ENCODE results near the gene TTC33. TPM values are rescaled to one million over a fixed set of nuclear protein-coding genes. Genes with fewer than 3 reads are reported as not detected.

TTC33 gene
- total RNA-seq, 4 donors from 2014 or later = 6.4 to 67.3 (median 17.4) TPM

DNA sequence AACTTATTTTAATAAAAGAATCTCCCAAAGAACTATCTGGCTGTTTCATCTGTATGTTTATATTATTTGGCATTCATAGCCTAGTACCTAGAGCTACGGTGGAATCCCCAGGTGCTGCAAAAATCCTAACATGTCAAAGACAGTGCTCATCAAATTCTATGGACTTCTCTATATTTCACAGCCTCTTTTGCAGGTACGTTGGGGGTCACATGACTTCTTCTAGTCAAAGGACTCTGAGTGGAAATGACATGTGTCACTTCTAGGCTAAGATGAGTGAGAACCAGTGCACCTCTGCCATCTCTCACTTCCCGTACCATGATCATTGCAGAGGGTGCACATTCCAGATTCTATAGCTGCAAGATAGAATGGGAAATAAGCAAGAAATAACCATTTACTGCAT, 148.6 kb downstream of the TTC33 start:
- in situ Hi-C loops (cut with MboI; ENCODE audit: low pct_ligation_motif_present in 1 of 4, low pct_unique_long_range_greater_than_20kb in 1 of 4, low sequenced_read_pairs in 3 of 4) = no loop called here
- WGBS, 2 donors (ENCODE audit: low coverage in 1 of 2) = 82 to 94% methylated on average over 2 to 3 of the region's 3 CpGs

DNA sequence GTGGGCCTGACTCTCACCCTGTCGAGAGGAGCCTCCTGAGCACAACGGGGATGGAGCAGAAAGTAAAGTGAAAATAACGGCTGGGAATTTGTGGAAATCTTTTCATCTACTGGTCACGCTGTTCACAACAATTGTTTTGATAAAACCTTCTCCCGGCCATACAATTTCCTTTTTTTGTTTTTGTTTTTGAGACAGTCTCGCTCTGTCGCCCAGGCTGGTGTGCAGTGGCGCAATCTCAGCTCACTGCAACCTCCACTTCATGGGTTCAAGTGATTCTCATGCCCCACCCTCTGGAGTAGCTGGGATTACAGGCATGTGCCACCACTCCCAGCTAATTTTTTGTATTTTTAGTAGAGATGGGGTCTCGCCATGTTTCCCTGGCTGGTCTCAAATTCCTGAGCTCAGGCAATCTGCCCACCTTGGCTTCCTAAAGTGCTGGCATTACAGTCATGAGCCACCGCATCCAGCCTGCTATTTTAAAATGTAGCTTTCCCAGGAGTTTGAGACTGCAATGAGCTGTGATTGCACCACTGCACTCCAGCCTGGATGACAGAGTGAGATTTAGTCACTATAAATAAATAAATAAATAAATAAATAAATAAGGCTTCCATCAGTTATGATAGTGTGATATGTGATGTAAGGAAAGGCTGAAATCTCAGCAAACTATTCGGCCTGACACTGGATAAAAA, 149.5 kb downstream of the TTC33 start:
- Histone ChIP-seq H3K9me3 (no peaks in the 10 kb centered on the region), H3K4me1 (peaks cover 0 to 7% (median 0%) of the 10 kb centered on the region in 4 donors), H3K4me3 (no peak overlapping the region), H3K36me3 (no peaks in the 10 kb centered on the region), H3K27me3 (no peaks in the 10 kb centered on the region), H3K27ac (peak overlapping the region in 1 of 4 donors; percentile 28)
- WGBS, 2 donors (ENCODE audit: low coverage in 1 of 2) = 64 to 80% methylated on average over 10 to 11 of the region's 11 CpGs
- in situ Hi-C loops (cut with MboI; ENCODE audit: low pct_ligation_motif_present in 1 of 4, low pct_unique_long_range_greater_than_20kb in 1 of 4, low sequenced_read_pairs in 3 of 4) = no loop called here
- intact Hi-C loops (cut with DNase I; ENCODE audit: low total_unique reads) = no loop called here
- no peak for TF ChIP-seq EP300 (IDR thresholded peaks at IDR 0.05; ENCODE audit: low read depth)
- TF ChIP-seq POLR2AphosphoS5 (IDR thresholded peaks at IDR 0.05) = no peak
- no peak for DNase-seq

More for the DNA sequence above, 148.6 kb downstream of the TTC33 start:
- H3K9me3 ChIP-seq = no peaks in the 10 kb centered on the region
- H3K27ac ChIP-seq = no peak overlapping the region
- H3K4me3 ChIP-seq = no peak overlapping the region
- intact Hi-C loops (cut with DNase I; ENCODE audit: low total_unique reads) = no loop called here
- DNase-seq = no peak
- TF ChIP-seq EP300 (IDR thresholded peaks at IDR 0.05; ENCODE audit: low read depth) (no peak), POLR2A (IDR thresholded peaks at IDR 0.05) (no peak), POLR2AphosphoS5 (IDR thresholded peaks at IDR 0.05) (no peak)
- TF ChIP-seq, protein P1, sequence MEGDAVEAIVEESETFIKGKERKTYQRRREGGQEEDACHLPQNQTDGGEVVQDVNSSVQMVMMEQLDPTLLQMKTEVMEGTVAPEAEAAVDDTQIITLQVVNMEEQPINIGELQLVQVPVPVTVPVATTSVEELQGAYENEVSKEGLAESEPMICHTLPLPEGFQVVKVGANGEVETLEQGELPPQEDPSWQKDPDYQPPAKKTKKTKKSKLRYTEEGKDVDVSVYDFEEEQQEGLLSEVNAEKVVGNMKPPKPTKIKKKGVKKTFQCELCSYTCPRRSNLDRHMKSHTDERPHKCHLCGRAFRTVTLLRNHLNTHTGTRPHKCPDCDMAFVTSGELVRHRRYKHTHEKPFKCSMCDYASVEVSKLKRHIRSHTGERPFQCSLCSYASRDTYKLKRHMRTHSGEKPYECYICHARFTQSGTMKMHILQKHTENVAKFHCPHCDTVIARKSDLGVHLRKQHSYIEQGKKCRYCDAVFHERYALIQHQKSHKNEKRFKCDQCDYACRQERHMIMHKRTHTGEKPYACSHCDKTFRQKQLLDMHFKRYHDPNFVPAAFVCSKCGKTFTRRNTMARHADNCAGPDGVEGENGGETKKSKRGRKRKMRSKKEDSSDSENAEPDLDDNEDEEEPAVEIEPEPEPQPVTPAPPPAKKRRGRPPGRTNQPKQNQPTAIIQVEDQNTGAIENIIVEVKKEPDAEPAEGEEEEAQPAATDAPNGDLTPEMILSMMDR (IDR thresholded peaks at IDR 0.05) = no peak
- peaks cover 0 to 3% (median 0%) of the 10 kb centered on the region in 4 donors for H3K4me1 ChIP-seq
- H3K36me3 ChIP-seq = no peaks in the 10 kb centered on the region
- H3K27me3 ChIP-seq = no peaks in the 10 kb centered on the region

DNA sequence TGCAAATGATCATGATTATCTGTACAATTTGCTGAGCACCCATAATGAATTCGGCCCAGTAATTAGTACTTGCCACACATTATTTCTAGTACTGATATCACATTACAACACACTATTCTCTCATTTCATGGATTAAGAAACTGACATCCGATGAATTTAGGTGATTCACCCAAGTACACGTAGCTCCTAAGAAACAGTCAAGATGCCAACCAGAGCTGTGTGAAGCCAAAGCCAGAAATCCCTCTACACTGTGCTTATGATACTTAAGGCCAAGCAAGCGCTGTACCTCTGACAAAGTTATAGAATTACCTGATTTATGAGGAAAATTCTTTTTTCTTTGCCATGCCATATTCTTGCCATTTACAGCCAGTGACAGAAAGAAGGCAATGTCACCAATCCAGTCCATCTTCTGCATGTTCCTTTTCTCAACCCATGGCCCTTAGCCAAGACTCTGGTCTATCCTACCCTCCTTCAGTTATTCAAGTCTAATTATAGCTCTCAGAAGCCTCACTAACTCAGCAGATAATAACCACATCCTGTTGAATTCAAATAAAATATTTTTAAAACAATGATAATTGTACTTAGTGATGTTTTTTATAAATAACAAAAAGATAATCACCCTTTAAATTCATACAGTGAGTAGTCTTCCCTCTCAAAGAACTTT, 150.3 kb downstream of the TTC33 start:
- TF ChIP-seq, protein P1 (IDR thresholded peaks at IDR 0.05) = no peak
- TF ChIP-seq POLR2AphosphoS5 (IDR thresholded peaks at IDR 0.05) (no peak), EP300 (IDR thresholded peaks at IDR 0.05; ENCODE audit: low read depth) (no peak), POLR2A (IDR thresholded peaks at IDR 0.05) (no peak)
- Histone ChIP-seq H3K27ac (peak overlapping the region in 1 of 4 donors; percentile 28), H3K9me3 (no peaks in the 10 kb centered on the region), H3K4me1 (peaks cover 0 to 7% (median 0%) of the 10 kb centered on the region in 4 donors), H3K36me3 (no peaks in the 10 kb centered on the region), H3K4me3 (no peak overlapping the region), H3K27me3 (no peaks in the 10 kb centered on the region)
- WGBS, 2 donors (ENCODE audit: low coverage in 1 of 2) = 92 to 95% methylated on average over 2 to 4 of the region's 4 CpGs
- in situ Hi-C loops (cut with MboI; ENCODE audit: low pct_ligation_motif_present in 1 of 4, low pct_unique_long_range_greater_than_20kb in 1 of 4, low sequenced_read_pairs in 3 of 4) (no loop called here), intact Hi-C loops (cut with DNase I; ENCODE audit: low total_unique reads) (no loop called here)
- no peak for DNase-seq

DNA sequence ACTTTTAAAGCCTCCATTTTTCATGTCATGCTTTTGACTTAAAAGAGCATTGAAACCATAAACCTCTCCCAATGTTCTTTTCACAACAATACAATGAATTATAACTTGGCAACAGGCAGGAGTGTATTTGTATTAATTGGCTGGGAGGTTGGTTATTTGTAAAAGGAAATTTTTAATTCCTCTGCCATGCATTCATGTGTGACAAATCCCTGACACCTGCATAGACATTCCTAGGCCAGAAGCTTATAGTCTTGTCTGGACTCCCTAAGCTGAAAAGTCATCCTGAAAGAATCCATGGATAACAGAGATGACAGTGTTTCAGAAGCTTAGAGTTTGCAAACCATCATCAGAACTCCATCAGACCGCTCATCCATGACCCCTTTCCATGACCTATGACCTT, 152.4 kb downstream of the TTC33 start:
- H3K27ac ChIP-seq = no peak overlapping the region
- no peak for DNase-seq
- TF ChIP-seq POLR2AphosphoS5 (IDR thresholded peaks at IDR 0.05) (no peak), POLR2A (IDR thresholded peaks at IDR 0.05) (no peak), EP300 (IDR thresholded peaks at IDR 0.05; ENCODE audit: low read depth) (no peak)
- TF ChIP-seq, protein P1 (IDR thresholded peaks at IDR 0.05) = no peak
- no peaks in the 10 kb centered on the region for H3K36me3 ChIP-seq
- in situ Hi-C loops (cut with MboI; ENCODE audit: low pct_ligation_motif_present in 1 of 4, low pct_unique_long_range_greater_than_20kb in 1 of 4, low sequenced_read_pairs in 3 of 4) (no loop called here), intact Hi-C loops (cut with DNase I; ENCODE audit: low total_unique reads) (no loop called here)
- 86% methylated on average over 1 of the region's 1 CpG for WGBS, 2 donors (ENCODE audit: low coverage in 1 of 2)
- no peaks in the 10 kb centered on the region for H3K27me3 ChIP-seq
- H3K4me1 ChIP-seq = peaks cover 0 to 7% (median 0%) of the 10 kb centered on the region in 4 donors
- H3K4me3 ChIP-seq = no peak overlapping the region
- no peaks in the 10 kb centered on the region for H3K9me3 ChIP-seq
